ENCODE results near the gene ZCCHC14.

Gene ZCCHC14

GRCh38 chr16:87492721-87493607 is at the start of gene ZCCHC14:
ZCCHC14 (minus strand) TSS chr16:87493024; CDS start chr16:87492238, 786 bp downstream.
- peak; percentile 99 for DNase-seq

GRCh38 chr16:87541872-87542234 is 49.0 kb upstream of the ZCCHC14 start:
- no peak for DNase-seq

GRCh38 chr16:87541147-87541871 is 48.5 kb upstream of the ZCCHC14 start:
- no peak for DNase-seq

- no peak for DNase-seq
Measured at GRCh38 chr16:87540897-87541146, 48.0 kb upstream of the ZCCHC14 start.

GRCh38 chr16:87540072-87540896 is 47.5 kb upstream of the ZCCHC14 start:
- DNase-seq, result no peak

- no peak for DNase-seq
Measured at GRCh38 chr16:87539113-87539512, 46.3 kb upstream of the ZCCHC14 start.

GRCh38 chr16:87538594-87538993 is 45.8 kb upstream of the ZCCHC14 start:
- DNase-seq, result no peak

- DNase-seq, result no peak
Measured at GRCh38 chr16:87538160-87538559, 45.3 kb upstream of the ZCCHC14 start.

- DNase-seq, result no peak
Measured at GRCh38 chr16:87536795-87537142, 43.9 kb upstream of the ZCCHC14 start.

GRCh38 chr16:87535855-87536794 is 43.3 kb upstream of the ZCCHC14 start:
- no peak for DNase-seq

GRCh38 chr16:87535457-87535854 is 42.6 kb upstream of the ZCCHC14 start:
- no peak for DNase-seq

- no peak for DNase-seq
Measured at GRCh38 chr16:87534751-87535150, 41.9 kb upstream of the ZCCHC14 start.

- no peak for DNase-seq
Measured at GRCh38 chr16:87534030-87534653, 41.3 kb upstream of the ZCCHC14 start.

- DNase-seq, result no peak
Measured at GRCh38 chr16:87533061-87533460, 40.2 kb upstream of the ZCCHC14 start.

GRCh38 chr16:87531418-87531817 is 38.6 kb upstream of the ZCCHC14 start:
- DNase-seq, result no peak

- no peak for DNase-seq
Measured at GRCh38 chr16:87528690-87529579, 36.1 kb upstream of the ZCCHC14 start.

- DNase-seq, result no peak
Measured at GRCh38 chr16:87527055-87527724, 34.4 kb upstream of the ZCCHC14 start.

GRCh38 chr16:87526238-87526947 is 33.6 kb upstream of the ZCCHC14 start:
- no peak for DNase-seq

GRCh38 chr16:87525352-87525751 is 32.5 kb upstream of the ZCCHC14 start:
- no peak for DNase-seq

GRCh38 chr16:87524407-87524806 is 31.6 kb upstream of the ZCCHC14 start:
- no peak for DNase-seq
